ENCODE measurements around the gene NAAA.
A peak's percentile ranks its signal among the peaks of the same experiment; 100 is the strongest.
"Not testable (repeated sequence)": the region's sequence is repeated elsewhere in the genome, so short reads cannot be mapped to it uniquely, and the experiment has no call there.

Gene NAAA

DNA sequence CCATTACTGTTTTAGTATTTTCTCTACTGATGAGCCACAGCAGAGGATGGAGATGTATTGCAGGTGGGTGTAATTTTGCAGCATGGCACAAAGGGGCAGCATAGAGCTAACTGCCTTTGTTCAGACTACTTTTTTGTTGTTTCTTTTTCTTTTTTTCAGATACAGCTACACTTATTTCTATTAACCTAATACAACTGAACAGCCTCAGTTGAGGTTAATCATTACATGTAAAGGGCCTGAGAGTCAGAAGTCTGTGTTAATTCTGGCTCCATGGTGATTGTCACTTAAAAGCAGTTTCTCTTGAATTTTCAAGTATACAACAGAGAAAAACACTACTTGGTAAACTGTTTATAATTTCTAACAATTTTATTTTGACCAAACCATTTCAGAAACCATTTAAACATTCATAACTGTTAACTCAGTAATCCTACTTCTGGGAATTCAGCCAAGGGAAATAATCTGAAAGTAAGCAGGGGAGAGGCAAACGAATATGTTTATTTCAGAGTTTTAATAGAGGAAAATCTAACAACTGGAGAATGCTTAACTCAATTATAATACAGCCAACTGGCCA lies 24.6 kb downstream of the NAAA start:
- DNase-seq, result peak; percentile 50

- DNase-seq, result no peak
Measured at GRCh38 chr4:75912968-75913367, 27.8 kb downstream of the NAAA start.

GRCh38 chr4:75910831-75911230 lies 30.0 kb downstream of the NAAA start:
- not testable (repeated sequence) for DNase-seq

- DNase-seq, result no peak
Measured at GRCh38 chr4:75909405-75909804, 31.4 kb downstream of the NAAA start.

DNA sequence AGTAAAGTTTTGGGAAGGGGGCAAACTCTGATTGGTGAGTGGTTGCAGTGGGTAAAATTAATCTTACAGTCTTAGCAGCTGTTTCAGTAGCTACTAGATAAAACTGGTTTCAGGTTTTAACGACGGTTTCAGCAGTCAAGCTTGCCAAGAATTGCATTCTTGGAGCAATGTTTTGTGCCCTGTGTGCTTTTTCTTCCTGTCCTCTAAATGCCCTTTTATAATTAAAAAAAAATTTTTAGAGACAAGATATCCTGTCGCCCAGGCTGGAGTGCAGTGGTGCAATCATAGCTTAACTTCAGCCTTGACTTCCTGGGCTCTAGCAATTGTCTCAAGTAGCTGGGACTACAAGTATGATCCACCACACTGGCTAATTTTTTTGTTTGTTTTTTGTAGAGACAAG lies 32.3 kb downstream of the NAAA start:
- no peak for DNase-seq

DNA sequence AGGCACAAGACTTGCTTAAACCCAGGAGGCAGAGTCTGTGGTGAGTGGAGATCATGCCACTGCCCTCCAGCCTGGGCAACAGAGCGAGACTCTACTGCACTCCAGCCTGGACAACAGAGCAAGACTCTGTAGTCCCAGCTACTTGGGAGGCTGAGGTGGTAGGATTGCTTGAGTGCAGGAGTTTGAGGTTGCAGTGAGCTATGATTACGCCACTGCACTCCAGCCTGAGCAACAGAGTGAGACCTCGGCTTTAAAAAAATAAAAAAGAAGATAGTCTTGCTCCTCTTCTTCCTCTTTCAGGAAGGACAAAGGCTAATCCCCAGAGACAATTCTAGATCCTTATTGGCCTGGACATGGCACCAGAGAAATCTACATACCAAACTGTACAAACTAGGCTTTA lies 32.8 kb downstream of the NAAA start:
- DNase-seq, result no peak

- no peak for DNase-seq
Measured at GRCh38 chr4:75904076-75904475, 36.7 kb downstream of the NAAA start.

GRCh38 chr4:75902352-75902751 lies 38.5 kb downstream of the NAAA start, which contains the start of gene PPEF2:
PPEF2 (minus strand) TSS chr4:75902452; CDS start chr4:75896325, 6,127 bp downstream.
- no peak for DNase-seq

DNA sequence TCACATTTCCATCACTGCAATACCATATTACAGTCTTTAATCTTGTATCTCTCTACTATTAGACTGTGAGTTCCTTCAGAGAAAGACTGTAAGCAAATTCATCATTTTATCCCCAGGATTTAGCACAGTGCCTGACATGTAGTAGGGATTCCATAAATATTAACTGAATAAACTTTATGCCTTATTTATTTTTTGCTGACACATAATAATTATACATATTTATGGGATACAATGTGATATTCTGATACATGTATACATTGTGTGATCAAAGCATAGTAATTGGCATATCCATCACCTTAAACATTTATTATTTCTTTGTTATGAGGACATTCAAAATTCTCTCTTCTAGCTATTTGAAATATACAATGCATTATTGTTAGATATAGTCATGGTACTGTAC lies 42.3 kb downstream of the NAAA start:
- no peak for DNase-seq

DNA sequence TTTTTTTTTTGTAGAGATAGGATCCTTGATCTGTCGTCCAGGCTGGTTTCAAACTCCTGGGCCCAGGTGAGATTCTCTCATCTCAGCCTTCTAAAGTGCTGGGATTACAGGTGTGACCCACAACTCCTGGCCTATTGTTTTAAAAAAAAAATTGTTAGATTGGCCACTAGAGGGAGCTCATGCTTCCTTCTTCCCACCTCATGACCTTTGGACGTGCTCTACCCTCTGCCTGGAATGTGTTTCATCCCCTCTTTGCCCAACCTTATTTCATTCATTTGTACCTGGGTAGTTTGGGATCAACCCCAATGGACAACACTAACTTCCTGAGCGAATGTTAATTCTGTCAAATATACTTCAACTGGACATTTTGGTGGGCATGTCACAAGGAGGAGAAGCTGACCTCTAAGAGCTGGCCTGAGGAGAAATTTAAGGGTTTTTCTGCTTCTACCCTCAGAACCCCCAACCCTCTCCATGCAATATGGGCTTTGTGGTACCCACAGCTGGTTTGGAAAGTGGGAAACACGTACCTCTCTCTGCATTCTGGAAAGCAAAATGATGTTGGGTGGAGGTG lies 45.0 kb downstream of the NAAA start:
- DNase-seq, result peak; percentile 45

DNA sequence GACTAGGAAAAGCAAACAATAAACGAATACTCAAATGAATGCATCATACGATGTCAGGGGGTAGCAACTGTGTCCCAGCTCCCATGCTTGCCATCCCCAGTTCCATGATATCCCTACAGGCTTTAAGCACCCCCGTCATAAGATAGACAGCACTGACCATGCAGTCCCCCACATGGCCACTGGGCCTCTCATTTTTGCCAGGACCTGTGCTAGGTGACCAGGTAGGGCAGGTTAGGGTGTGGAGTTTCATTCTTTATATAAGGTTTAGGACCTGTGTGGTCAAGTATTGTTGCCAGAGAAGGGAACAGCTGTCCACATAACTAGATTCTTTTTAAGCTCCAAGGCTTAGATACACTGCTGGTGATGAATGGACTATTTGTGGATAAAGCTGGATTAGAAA lies 48.3 kb downstream of the NAAA start:
- DNase-seq, result no peak

DNA sequence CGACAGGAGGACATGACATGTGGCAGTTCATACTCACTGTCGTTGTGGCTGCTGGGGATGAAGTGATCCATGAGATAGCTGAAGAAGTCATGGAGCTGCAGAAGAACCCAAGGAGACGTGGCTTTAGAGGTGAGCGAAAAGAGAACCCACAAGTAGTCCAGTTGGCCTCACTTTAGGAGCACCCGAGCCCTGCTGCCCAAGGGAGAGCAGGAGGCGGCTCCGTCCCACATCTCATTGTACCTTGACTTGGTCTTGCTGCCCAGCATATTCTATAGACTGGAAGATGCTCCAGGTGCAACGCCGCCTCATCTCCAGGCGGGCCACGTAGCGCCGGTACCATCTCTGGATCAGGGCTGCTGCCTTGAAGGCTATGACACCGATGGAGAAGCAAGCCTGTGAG lies 49.2 kb downstream of the NAAA start:
- DNase-seq, result no peak

- DNase-seq, result no peak
Measured at GRCh38 chr4:75889537-75890199, 51.1 kb downstream of the NAAA start.

GRCh38 chr4:75886104-75886503 lies 54.7 kb downstream of the NAAA start:
- DNase-seq, result no peak

GRCh38 chr4:75881476-75881875 lies 59.3 kb downstream of the NAAA start:
- no peak for DNase-seq

DNA sequence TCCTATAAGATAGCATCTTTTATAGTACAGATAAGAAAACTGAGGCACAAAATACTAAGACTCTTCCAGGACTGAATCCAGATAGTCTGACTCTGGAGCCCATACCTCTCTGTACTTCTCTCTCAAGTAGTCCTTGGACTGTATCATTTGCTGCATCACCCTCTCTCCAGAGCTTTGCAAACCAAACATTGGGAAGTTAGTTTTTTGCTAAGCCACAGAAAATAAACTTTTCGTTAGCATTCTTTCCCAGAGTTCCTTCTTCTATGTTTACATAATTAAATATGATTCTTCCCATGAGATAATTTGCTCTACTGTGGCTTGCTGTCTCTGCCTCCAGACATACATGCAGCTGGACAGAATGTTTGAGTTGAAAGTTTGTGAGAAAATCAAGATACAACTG lies 60.5 kb downstream of the NAAA start:
- no peak for DNase-seq

DNA sequence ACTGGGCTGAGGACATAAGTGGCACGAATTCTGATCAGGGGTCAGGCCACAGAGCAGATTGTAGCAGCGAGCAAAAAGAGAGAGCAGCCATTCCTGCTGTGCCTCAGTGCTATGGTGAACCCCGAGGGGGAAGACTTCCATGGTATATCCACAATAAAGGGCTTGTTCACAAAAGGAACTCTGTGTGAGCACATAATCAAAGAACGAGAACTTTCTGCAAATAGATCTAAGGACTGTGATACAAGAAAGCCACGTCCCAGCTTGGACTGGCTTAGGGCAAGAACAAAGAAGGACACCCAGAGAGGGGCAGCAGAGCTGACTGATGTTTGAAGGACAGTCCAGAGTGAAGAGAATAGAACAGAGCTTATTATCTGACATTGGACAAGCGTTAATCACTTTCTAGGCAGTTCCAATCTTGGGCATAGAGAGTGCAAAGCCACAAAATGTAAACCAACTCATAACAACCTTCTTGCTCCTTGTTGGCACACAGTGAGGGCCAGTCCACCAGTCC lies 62.5 kb downstream of the NAAA start:
- DNase-seq, result no peak

GRCh38 chr4:75876218-75876617 lies 64.6 kb downstream of the NAAA start:
- no peak for DNase-seq

- no peak for DNase-seq
Measured at GRCh38 chr4:75869100-75869499, 71.7 kb downstream of the NAAA start.

DNA sequence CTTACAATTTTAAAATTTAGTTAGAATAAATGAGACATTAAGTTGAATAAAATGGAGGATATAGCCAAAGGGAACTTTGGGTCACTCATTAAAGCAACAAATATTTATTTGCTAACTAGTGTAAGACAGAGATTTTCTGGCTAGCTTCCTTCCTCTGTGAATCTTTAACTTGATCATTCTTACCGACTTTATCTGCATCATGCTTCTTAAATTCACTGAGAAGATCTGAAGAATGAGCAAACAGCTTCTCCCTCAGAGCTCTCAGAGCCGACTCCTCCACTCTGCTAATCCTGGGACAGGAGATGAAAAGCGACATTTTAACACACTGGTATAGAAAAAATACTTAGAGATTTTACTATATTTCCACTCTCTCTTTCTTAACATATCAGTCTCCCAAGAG lies 73.7 kb downstream of the NAAA start:
- no peak for DNase-seq

All from CD4-positive, alpha-beta T cell treated with Interleukin-10 for 1 hour (primary cell).